ENCODE results near the gene DUSP22.
"Not testable (repeated sequence)": the region's sequence is repeated elsewhere in the genome, so short reads cannot be mapped to it uniquely, and the experiment has no call there.

Gene DUSP22, protein sequence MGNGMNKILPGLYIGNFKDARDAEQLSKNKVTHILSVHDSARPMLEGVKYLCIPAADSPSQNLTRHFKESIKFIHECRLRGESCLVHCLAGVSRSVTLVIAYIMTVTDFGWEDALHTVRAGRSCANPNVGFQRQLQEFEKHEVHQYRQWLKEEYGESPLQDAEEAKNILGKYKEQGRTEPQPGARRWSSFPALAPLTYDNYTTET

DNA sequence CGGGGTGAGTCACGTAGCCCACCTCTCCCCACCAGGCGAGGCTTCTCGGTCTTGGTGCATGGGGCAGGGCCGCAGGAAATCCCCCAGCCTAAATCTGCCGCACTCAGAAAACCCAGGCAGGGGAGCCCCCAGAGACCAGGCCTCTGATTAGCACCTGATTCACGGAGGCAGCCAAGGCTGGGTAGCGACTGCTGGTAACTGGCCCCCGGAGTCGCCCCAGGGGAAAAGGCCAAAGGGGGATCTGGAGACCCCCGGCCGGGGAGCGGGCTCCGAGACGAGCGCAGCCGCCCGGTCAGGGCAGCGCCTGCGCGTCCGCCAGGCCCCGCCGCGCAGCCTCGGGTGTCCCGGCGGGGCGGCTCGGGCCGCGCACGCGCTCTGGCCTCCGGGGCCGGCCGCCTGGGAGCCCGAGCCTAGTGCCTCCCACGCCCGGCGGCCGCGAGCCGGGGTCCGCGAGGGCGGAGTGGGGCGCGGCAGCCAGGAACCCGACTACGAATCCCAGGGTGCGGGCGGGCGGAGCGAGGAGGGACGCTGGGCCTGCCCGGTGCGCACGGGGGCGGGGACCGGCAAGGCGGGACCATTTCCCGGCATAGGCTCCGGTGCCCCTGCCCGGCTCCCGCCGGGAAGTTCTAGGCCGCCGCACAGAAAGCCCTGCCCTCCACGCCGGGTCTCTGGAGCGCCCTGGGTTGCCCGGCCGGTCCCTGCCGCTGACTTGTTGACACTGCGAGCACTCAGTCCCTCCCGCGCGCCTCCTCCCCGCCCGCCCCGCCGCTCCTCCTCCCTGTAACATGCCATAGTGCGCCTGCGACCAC lies at the start of gene DUSP22:
Gene DUSP22 (plus strand): TSS at position 791 of the 809 bp plus-strand sequence. CDS start 53 bp downstream, outside the sequence.
- DNase-seq = peak; percentile 80 to 88

DNA sequence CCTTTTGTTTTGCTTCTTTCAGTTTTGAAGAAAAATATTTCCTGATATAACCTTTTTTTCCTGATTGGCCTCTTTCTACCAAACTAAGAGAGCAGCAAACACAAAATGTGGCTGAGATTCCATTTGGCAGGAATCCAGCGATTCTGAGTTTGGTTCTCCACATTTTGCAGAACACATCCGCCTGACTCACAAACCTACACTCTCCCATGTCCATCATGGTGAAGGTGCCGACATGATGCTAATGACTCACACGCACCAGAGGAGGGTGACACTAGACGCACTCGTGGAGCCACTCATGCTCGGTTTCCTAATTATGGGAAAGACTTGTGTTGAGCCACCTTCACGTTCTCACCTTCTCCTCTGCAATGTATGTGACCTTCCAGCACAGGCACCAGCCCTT lies 45.9 kb upstream of the DUSP22 start:
- no peak for DNase-seq

DNA sequence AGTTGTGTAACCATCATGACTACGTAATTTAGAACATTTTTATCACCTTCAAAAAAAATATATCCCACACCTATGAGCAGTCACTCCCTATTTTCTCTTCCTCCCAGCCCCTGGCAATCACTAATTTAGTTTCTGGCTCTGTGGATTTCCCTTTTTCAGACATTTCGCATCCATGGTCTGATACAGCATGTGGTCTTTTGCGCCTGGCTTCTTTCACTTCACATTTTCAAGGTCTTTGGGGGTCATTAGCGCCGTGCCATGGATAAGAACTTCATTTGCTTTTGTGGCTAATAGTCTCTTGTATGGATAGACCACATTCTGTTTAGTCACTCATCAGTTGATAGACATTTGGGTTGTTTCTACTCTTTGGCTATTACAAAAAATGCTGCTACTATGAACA lies 44.9 kb upstream of the DUSP22 start:
- DNase-seq = no peak

DNA sequence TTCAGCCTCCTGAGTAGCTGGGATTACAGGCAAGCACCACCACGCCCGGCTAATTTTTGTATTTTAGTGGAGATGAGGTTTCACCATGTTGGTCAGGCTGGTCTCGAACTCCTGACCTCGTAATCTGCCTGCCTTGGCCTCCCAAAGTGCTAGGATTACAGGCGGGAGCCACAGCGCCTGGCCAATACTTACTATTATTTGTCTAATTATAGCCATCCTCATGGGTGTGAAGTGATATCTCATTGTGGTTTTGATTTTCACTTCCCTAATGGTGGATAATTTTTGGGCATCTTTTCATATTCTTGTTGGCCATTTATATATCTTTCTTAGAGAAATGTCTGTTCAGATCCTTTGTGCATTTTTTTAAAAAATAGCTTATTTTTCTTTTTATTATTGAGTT lies 44.2 kb upstream of the DUSP22 start:
- not testable (repeated sequence) for DNase-seq

DNA sequence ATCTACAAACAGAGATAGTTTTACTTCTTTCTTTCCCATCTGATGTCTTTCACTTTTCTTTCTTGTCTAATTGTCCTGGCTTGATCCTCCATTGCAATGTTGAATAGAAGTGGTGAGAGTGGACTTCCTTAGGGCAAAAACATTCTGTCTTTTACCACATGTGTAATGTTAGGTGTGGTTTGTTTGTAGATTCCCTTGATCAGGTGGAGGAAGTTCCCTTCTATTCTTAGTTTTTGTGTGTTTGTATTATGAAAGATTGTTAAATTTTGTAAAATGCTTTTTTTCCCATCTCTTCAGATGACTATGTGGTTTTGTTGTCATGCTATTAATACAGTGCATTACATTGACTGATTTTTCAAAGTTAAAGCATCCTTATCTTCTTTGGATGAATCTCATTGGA lies 41.6 kb upstream of the DUSP22 start:
- DNase-seq = no peak

DNA sequence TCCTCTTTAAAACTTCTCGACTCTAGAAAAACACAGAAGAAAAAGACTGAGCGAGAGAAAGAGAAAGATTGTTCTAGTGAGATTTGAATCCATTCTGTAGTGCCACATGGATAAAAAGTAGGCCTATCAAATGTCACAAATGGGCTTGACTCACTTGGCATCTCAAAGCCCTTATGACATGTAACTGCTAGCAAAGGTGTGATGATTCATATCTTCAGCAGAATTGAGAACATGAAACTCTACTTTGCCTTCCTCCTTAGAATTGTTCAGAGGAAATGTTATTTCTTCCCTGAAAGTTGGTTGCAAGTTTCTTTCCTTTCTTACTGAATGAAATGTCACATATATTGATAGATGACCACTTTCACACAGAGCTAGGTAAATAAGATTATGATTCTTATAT lies 40.4 kb upstream of the DUSP22 start:
- DNase-seq = no peak

DNA sequence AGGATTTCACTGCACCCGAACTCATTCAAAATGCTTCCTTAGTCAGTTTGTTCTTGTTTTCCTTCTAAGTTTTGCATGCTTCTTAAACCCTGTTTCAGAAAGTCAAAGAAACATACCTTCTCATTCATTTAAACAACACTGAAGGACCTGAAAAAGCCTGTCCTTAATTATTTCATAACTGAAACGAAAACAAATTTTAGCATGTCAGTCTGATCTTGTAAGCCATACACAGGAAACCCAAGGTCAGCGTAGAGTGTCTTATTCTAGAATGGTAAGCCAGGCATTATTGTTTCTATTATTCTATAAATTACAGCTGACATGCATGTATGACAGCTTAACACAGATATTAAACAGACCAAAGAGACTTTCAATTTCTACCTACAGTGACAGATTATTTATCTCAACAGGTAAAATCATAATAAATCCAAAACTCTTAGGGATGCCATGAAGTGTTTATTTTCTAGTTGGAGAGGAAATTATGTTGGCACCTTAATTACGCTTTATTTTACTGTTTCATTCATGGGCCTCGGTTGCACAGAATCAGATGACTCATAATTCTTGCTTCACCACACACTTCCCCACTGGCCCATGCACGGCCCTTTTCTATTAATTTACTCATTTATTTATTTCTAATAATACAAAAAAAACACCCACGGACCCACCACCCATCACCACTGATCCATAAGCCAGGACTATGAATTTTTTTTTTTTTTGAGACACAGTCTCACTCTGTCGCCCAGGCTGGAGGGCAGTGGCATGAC lies 39.3 kb upstream of the DUSP22 start:
- no peak for DNase-seq

DNA sequence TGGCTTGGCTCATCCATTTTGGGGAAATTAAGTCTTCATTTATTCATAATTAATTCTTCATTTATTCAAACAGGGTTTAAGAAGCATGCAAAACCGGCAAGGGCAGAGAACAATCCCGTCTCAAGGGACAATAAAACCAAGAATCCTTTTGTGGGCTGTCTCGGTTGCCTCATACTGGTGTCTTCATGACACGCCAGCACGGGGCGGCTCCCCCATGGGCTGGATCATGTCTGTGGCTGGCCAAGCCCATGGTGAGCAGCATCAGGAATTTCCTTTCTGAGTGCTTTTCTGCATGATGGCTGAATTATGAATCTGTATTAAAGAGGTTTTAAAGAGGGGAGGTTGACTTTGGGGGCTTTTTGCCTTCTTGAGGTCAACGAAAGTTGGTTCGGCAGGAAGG lies 38.3 kb upstream of the DUSP22 start:
- DNase-seq = no peak

DNA sequence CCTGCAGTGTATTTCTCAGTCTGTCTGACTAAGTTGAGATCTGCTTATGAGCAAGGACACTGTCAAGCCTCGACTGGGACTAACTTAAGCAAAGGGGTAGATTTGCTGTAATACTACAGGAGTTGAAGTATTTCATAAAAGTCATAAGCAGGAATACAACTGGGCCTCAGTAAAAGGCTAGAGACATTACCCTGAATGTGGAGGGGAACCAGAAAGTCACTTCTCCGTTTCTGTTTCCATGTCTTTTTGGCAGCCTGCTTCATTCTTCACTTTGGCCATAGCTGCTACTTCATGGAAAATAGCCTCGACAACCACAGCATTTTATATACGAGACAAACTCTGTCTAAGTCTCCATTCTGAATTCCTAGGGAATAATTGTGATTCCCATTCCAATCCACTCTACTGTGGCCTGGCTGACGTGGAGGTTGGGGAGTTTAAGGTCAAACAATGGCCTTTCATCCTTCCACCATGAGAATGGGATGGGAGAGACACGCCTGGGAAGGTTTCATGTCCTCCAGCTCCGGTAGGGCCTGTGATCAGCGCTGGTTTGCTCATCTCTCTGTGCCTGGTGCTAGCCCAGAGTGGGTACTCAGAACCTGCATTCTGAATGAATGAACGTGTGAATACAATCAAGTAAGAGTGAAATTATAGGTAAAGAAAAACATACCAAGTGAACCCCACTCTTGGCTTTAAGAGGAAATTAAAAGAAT lies 37.1 kb upstream of the DUSP22 start:
- DNase-seq = no peak

DNA sequence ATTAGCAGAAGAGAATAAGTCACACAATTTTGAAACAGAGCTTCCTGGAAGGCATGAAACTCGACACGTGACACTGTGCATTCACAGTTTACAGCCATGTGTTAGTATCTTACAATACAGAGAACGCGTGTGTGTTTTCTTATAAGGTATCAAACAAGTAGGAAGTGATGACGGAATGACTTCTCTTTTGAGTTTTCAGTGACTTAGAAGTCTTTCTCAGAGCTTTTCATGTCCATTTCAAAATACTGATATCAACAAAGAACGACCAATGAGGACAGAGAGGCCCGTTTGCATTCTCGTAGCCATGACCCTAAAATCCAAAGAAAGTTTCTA lies 36.6 kb upstream of the DUSP22 start:
- no peak for DNase-seq

DNA sequence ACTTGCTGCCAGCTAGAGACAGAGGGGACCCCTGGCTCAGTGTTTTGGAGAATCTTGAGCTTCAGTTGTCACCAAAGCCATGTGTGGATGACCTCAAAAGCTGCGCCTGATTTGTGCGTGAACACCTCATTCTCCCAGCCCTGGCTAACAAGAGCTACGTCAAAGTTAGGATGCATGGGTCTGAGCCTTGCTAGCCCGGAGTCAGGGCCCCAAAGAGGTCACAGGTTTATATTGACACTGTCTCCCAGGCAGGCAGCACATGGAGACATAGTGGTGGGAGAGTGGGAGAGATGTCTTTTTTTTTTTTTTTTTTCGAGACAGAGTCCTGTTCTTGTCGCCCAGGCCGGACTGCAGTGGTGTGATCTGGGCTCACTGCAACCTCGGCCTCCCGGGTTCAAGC lies 36.1 kb upstream of the DUSP22 start:
- no peak for DNase-seq

DNA sequence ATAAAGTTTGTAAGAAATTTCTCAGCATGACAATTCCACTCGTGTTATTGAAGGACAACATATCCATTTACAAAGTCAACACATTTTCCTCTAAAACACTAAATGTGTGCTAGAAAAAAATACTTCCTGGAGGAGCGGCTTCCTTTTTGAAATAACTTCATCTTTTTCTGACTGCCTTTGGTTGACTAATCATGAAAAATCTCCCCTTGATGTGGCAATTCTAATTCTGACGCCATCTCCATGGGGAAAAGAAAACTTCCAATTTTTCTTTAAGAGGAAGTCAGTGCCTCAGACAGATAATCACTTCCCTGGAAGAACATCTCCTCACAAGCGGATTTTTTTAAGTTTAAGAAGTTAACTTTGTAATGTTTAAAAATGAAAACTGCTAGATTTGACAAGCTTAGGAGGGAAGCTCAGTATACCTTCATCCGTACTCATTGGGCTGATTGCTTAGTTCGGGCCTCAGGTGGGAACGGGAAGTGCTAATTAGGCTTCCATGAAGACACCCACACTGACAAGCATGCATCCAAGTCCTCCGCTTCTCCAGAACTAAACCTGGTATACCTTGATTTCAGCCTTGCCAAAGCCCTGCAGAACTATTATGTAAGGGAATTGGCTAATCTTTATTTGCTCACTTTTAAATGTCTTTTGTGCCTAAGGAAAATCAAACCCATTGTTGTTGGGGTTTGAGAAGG lies 35.1 kb upstream of the DUSP22 start:
- no peak for DNase-seq

DNA sequence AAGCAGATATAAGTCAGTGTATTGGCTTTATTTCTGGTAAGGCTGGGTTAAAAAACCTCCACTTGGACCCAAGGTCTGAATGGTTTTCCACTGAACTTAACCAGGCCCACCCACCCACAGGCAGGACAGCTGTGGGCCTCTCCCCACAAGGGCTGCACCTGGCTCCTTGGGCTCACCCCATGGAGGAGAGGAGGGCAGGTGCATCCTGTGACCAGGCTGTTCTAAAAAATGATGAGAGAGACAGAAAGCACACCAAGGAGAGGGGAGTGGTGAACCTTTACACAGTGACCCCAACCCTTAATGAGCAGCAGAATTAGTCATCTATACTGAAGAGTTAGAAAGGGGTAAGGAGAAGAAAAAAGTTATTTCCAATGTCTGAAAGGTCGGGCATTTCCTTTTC lies 34.5 kb upstream of the DUSP22 start:
- DNase-seq = no peak

DNA sequence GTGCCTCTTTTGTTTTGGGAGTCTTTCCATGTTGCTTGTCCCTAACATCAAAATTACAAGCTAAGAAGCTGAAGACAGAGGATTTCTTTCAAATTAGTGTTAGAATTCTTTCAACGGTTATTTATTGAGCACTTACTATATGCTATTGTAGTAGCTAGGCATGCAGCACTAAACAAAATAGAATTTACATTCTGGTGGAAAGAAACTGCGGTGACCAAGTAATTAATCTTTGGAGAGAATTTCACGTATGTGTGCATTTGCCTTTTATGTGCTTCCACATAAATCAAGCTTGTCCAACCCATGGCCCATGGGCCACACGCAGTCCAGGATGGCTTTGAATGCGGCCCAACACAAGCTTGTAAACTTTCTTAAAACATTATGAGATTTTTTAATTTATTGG lies 33.0 kb upstream of the DUSP22 start:
- no peak for DNase-seq

DNA sequence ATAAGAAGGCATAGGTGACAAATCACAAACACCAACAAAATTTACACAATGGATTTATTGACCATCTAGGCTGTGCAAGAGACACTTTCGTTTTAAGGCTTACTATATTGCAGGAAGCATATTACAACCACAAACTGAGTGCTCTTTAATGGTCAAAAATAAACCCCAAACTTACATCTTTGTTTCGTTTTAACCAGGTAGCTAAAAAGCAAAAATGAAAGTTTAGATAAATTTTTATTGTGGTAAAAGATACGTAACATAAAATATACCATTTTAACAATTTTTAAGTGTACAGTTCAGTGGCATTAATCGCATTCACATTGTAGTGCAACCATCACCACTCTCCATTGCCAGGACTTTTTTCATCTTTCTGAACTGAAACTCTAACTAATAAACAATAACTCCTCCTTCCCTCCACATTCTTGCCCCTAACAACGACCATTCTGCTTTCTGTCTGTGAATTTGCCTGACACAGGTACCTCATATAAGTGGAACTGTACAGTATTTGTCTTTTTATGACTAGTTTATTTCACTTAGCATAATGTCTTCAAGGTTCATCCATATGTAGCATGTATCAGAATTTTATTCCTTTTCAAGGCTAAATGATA lies 32.3 kb upstream of the DUSP22 start:
- DNase-seq = no peak

DNA sequence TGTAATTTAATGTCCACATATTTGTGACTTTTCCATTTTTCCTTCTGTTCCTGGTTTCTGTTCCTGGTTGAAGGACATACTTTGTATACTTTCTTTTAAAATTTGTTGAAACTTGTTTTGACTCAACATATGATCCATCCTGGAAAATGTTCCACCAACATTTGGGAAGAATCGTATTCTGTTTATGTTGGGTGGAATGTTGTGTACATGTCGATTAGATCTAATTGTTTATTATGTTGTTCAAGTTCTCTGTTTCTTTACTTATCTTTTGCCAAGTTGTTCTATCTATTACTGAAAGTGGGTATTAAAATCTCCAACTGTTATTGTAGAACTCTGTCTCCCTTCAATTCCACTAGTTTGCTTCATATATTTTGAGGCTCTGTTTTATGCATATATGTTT lies 27.7 kb upstream of the DUSP22 start:
- DNase-seq = no peak

DNA sequence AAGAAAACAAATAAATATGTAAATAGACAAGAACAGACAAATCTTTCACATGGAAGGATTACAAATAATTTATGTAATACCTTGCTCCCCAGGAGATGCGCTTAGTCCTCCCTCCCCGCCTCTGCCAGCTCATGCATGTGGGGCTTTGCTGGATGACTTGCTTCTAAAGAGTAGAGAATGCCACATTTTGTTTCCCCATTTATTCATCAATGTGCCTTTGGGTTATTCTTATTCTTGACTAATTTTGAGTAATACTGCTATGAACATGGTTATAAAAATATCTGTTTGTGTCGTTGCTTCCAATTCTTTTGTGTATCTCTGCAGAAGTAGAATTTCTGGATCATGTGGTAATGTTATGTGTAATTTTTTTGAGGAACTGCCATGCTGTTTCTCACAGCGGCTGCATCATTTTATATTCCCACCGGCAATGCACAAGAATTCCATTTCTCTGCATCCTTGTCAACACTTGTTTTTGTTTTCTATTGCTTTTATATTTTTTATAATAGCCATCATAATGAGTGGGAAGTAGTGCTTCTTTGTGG lies 23.8 kb upstream of the DUSP22 start:
- DNase-seq = no peak

DNA sequence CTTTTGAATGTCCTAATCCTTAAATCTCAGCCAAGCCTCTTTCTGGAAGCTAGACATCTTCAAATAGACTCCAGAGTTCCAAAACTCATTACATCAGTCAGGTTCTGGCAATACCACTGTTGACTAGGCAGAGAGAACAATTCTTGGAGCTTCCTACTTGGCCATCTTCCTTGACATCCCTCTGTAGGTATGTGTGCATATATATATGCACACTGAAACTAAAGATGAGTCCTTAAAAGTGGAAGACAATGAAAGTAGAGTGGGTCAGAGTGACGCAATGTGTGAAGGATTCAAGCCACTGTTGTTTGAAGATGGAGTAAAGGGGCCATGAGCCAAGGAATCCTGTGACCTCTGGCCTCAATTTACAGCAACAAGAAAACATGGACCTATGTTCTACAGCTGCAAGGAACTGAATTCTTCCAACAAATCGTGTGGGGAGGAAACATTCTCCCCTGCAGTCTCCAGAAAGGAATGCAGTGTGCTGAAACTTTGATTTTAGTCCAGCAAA lies 18.7 kb upstream of the DUSP22 start:
- no peak for DNase-seq

DNA sequence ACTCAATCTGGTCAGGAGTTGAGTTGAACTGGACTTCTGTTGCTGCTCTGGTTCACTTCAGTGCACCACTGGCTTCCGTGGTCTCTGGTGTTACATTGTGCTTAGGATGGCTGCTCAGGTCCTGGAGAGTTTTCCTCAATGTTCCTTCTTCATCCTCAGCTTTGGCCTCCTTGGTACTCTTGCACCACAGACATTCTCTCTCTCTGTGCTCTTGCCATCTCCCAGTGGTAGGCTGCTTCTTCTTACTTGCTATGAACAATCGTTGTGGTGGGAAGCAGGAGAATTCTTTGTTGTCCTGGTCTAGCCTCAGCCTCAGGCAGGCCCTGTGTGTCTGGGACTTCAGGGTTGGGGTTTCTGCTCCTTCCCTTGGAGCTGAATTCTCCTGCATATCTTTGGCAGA lies 14.5 kb upstream of the DUSP22 start:
- DNase-seq = no peak

DNA sequence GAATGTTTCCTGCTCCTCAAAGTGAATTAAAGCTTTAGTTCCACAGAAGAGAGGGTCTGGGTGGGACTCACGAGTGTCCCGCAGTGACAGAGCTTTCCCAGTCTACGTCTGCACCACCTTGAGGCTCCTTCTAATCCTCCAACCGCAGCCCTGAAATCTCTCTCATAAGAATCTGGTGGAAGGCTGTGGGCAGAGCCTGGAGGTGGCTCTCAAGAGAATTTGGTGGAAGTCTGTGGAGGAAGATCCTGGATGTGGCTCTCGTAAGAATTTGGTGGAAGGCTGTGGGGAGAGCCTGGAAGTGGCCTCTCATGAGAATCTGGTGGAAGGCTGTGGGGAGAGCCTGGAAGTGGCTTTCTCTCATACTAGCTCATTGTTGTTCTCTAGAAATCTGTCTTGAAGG lies 13.8 kb upstream of the DUSP22 start:
- DNase-seq = no peak

DNA sequence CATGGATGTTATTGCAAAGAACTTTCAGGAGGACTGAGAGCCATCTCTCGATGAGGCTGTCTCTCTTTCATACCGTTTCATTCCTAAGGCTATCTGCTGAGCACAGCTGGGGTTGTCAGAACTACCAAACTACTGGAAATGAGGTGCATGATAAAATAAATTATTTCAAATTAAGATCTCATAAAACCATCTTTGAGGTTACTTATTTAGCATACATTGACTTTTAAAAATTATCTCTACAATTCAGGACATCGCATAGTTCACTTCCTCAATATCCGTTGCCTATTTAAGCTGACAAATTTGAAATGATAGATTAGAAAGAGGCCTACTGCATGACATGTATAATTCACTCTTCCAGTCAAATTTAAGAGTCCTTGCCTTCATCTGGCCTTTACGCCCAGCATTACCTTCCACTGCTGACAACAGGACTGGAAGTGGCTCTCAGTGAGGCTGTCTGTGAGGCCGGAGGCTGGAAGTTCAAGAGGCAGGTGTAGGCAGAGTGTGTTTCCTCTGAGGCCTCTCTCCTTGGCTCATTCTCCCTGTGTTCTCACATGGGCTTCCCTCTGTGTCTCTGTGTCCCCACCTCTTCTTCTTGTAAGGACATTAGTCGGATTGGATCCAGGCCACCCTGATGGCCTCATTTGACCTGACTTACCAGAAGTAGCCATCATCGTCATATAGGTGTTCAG lies 12.8 kb upstream of the DUSP22 start:
- no peak for DNase-seq
